Esophagus squamous epithelium (tissue), 4 donors: ENCODE data around the gene PGS1.

Source experiments
- CTCF ChIP-seq, 6 experiments: fragments of 450-650 bp in 4 of 6; fragments of 200-600 bp in 2 of 6; sonication (generic) in 2 of 6; IDR thresholded peaks; one replicate each; pipeline ENCODE4 v1.5.1; 2016 to 2019; ENCODE audit warnings: antibody characterized with exemption in 6 of 6, mild to moderate bottlenecking in 4 of 6, moderate library complexity in 4 of 6
- POLR2A ChIP-seq, 4 donors: fragments of 450-650 bp; IDR thresholded peaks; one replicate each; pipeline ENCODE4 v1.6.1; 2017; ENCODE audit warnings: antibody characterized with exemption in 4 of 4, mild to moderate bottlenecking in 4 of 4, moderate library complexity in 3 of 4

- TF ChIP-seq CTCF (IDR thresholded peaks at IDR 0.05) = no peak
- no peak for TF ChIP-seq POLR2A (IDR thresholded peaks at IDR 0.05)
Observed at GRCh38 chr17:78419970-78420815, 41.7 kb downstream of the PGS1 start.
